HepG2 (cell line): Measurements from ENCODE around the gene TIAM1. TPM values are rescaled to one million over a fixed set of nuclear protein-coding genes. Genes with fewer than 3 reads are reported as not detected.

Experiments used
- ATAC-seq: fragments of 200-7000 bp; cut with Tn5 transposase; 3 replicates; pipeline ENCODE4 v1.9.1; 2020; ENCODE audit warnings: mild to moderate bottlenecking, moderate library complexity
- BruUV-seq: library from RNA; stranded (reverse); fragments of 400-500 nt; replicated peaks from 2 replicates; lab custom pipeline; 2021; lab: Mats Ljungman, UMichigan
- CTCF ChIA-PET: fragments of 300-600 bp; formaldehyde crosslinking; extraction: SDS; loops from one replicate; lab custom pipeline; 2021; ENCODE audit warnings: low total read pairs, inconsistent platforms, low intra/inter-chr PET ratio; lab: Yijun Ruan, JAX
- POLR2A ChIA-PET: fragments of 350-600 bp; sonication (Branson Sonifier 250); formaldehyde crosslinking; loops from one replicate; lab custom pipeline; 2020; ENCODE audit warnings: antibody characterized with exemption, inconsistent platforms; lab: Yijun Ruan, JAX
- DNase-seq: peaks from one replicate; pipeline ENCODE4 v3.0.0-alpha.2; 2015; ENCODE audit warnings: low spot score
- FAIRE-seq: peaks from 3 replicates; lab custom pipeline; 2011; peaks lifted over from hg19 to GRCh38; lab: Jason Lieb, UNC
- H2AFZ ChIP-seq: one replicate; pipeline ENCODE4 v1.6.1; 2011; ENCODE audit warnings: low read length, inconsistent platforms
- H3K27ac ChIP-seq: fragments of 300-600 bp; 3 replicates; pipeline ENCODE4 v1.8.0; 2011; ENCODE audit warnings: mixed run types, mild to moderate bottlenecking, mixed read lengths, low read length, inconsistent platforms; ENCODE audit not compliant: insufficient read depth; ENCODE audit errors: extremely low read length
- H3K27me3 ChIP-seq, 2 experiments: fragments of 200-600 bp in 1 of 2; 2 replicates in 1 of 2; 3 replicates in 1 of 2; pipeline versions ENCODE4 v1.6.0 to v1.8.0; 2011; ENCODE audit warnings: low read length in 2 of 2, mild to moderate bottlenecking in 2 of 2, moderate library complexity in 2 of 2, inconsistent platforms in 1 of 2; ENCODE audit not compliant: insufficient read depth in 2 of 2, control insufficient read depth in 1 of 2
- H3K36me3 ChIP-seq, 2 experiments: fragments of 200-600 bp in 1 of 2; replicated peaks in 1 of 2; 2 replicates in 1 of 2; 3 replicates in 1 of 2; pipeline versions ENCODE4 v1.5.1 to v1.8.0; 2011; ENCODE audit warnings: low read length in 2 of 2, inconsistent platforms in 1 of 2; ENCODE audit not compliant: insufficient read depth in 2 of 2, control insufficient read depth in 1 of 2
- H3K4me1 ChIP-seq: 2 replicates; pipeline ENCODE4 v1.5.1; 2012; ENCODE audit warnings: low read length, inconsistent platforms; ENCODE audit not compliant: insufficient read depth
- H3K4me2 ChIP-seq: 2 replicates; pipeline ENCODE4 v1.6.0; 2011; ENCODE audit warnings: low read depth, low read length, inconsistent platforms
- H3K4me3 ChIP-seq, 3 experiments: fragments of 200-600 bp in 1 of 3; sonication (generic), shearing (Covaris generic) in 1 of 3; replicated peaks in 1 of 3; 2 replicates each; pipeline ENCODE4 v1.5.1; 2011 to 2016; ENCODE audit warnings: low read length in 3 of 3, inconsistent platforms in 2 of 3, low read depth in 2 of 3, mild to moderate bottlenecking in 2 of 3, control low read depth in 1 of 3, mixed read lengths in 1 of 3; ENCODE audit not compliant: insufficient read depth in 1 of 3
- H3K79me2 ChIP-seq: one replicate; pipeline ENCODE4 v1.6.1; 2011; ENCODE audit warnings: low read length, inconsistent platforms; ENCODE audit not compliant: insufficient read depth
- H3K9ac ChIP-seq: 2 replicates; pipeline ENCODE4 v1.6.0; 2011; ENCODE audit warnings: mild to moderate bottlenecking, low read depth, low read length, inconsistent platforms; ENCODE audit not compliant: insufficient read depth
- H3K9me3 ChIP-seq: 2 replicates; pipeline ENCODE4 v1.5.1; 2012; ENCODE audit warnings: mild to moderate bottlenecking, low read length
- H4K20me1 ChIP-seq: 2 replicates; pipeline ENCODE4 v1.6.0; 2011; ENCODE audit warnings: inconsistent platforms, mild to moderate bottlenecking, low read length, moderate library complexity; ENCODE audit not compliant: insufficient read depth
- KAT7 ChIP-seq: IDR thresholded peaks from 2 replicates; pipeline ENCODE4 v1.6.1; 2018; ENCODE audit warnings: borderline replicate concordance, missing compliant biosample characterization
- TAF15 ChIP-seq: fragments of 200-400 bp; formaldehyde crosslinking; IDR thresholded peaks from one replicate; pipeline ENCODE4 v1.6.1; 2018; ENCODE audit warnings: mild to moderate bottlenecking, low read depth, low read length; ENCODE audit not compliant: poor library complexity, severe bottlenecking
- ZMYM3 ChIP-seq: sonication (generic); formaldehyde crosslinking; IDR thresholded peaks from 2 replicates; pipeline ENCODE4 v1.5.1; 2020; ENCODE audit warnings: mild to moderate bottlenecking, missing genetic modification reagents
- ZNF225 ChIP-seq: sonication (generic); formaldehyde crosslinking; IDR thresholded peaks from 2 replicates; pipeline ENCODE4 v1.4.0; 2020; ENCODE audit warnings: mild to moderate bottlenecking, missing genetic modification reagents
- ZNF256 ChIP-seq: sonication (generic); formaldehyde crosslinking; conservative IDR thresholded peaks from 2 replicates; pipeline ENCODE4 v1.4.0; 2020; ENCODE audit warnings: missing genetic modification reagents
- WGBS: methylation state at CpG from one replicate; pipeline ENCODE4 v1.1.6; 2017; ENCODE audit warnings: low lambda C conversion rate; 5-methylcytosine and 5-hydroxymethylcytosine counted together
- in situ Hi-C: cut with HindIII; loops from 2 replicates; pipeline ENCODE4 v1.10.0; 2017; ENCODE audit warnings: low pct_unique_long_range_greater_than_20kb; ENCODE audit not compliant: extremely low pct_ligation_motif_present
- intact Hi-C: fragments of 100-400 bp; cut with micrococcal nuclease; formaldehyde crosslinking; loops from one replicate; pipeline ENCODE4 v1.10.0; 2022; ENCODE audit not compliant: unreplicated experiment
- polyA plus RNA-seq, 8 experiments: library from polyadenylated mRNA; depleted of rRNA in 3 of 8; stranded (reverse) in 7 of 8; unstranded in 1 of 8; fragments of >200 nt; fragmentation: Illumina TruSeq in 4 of 8; extraction: Trizol in 4 of 8; gene quantifications; 2 replicates each; pipeline versions ENCODE4 v1.2.1 to v1.2.3, GENCODE V29; 2011 to 2016; ENCODE audit warnings: low read depth in 4 of 8, missing spikeins in 1 of 8, mixed read lengths in 1 of 8; ENCODE audit not compliant: insufficient read depth in 1 of 8
- total RNA-seq, 5 experiments: library from RNA; depleted of rRNA; stranded (reverse); fragments of >200 nt; fragmentation: Illumina TruSeq; extraction: Trizol; gene quantifications; 2 replicates each; pipeline ENCODE4 v1.2.3, GENCODE V29; 2016; ENCODE audit warnings: low read depth in 1 of 5
- TF ChIP-seq, protein P1 (sequence below): sonication (generic); formaldehyde crosslinking; conservative IDR thresholded peaks from 2 replicates; pipeline ENCODE4 v1.4.0; 2020; ENCODE audit warnings: missing genetic modification reagents
- TF ChIP-seq, protein P2 (sequence below), 2 experiments: sonication (generic) in 1 of 2; formaldehyde crosslinking in 1 of 2; IDR thresholded peaks; 2 replicates each; pipeline versions ENCODE4 v1.4.0 to v1.6.1; 2016 to 2020; ENCODE audit warnings: borderline replicate concordance in 1 of 2, low read depth in 1 of 2, mild to moderate bottlenecking in 1 of 2, missing genetic modification reagents in 1 of 2
- TF ChIP-seq, protein P3 (sequence below): sonication (generic); formaldehyde crosslinking; IDR thresholded peaks from 2 replicates; pipeline ENCODE4 v1.4.0; 2020; ENCODE audit warnings: low read depth, mild to moderate bottlenecking, missing genetic modification reagents

Gene TIAM1
- total and polyA plus RNA-seq, 2 of the 13 experiments (the other 11 are each of a cell fraction or from before 2014, with no cell fraction given), result 0.13 to 0.24 TPM

DNA sequence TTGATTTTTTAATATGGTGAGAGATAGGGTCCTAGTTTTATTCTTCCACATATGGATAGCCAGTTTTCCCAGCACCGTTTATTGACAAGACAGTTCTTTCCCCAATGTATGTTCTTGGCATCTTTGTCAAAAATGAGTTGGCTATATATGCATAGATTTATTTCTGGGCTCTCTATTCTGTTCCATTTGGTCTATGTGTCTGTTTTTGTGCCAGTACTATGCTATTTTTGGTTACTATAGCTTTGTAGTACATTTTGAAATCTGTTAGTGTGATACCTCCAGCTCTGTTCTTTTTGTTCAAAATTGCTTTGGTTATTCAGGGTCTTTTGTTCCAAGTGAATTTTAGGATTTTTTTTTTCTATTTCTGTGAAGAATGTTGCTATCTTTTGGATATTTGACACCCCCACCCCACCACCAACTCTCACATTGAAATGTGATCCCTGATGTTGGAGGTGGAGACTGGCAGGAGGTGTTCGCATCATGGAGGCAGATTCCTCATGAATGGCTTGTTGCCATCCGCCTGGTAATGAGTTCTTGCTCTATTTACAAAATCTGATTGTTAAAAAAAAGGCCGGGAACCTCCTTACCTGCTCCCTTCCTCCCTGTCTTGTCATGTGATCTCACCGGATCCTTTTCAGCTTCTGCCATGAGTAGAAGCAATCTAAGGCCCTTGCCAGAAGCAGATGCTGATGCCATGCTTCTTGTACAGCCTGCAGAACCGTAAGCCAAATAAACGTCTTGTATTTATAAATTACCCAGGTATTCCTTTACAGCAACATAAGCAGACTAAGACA lies 251.0 kb downstream of the TIAM1 start:
- no peak for ATAC-seq

DNA sequence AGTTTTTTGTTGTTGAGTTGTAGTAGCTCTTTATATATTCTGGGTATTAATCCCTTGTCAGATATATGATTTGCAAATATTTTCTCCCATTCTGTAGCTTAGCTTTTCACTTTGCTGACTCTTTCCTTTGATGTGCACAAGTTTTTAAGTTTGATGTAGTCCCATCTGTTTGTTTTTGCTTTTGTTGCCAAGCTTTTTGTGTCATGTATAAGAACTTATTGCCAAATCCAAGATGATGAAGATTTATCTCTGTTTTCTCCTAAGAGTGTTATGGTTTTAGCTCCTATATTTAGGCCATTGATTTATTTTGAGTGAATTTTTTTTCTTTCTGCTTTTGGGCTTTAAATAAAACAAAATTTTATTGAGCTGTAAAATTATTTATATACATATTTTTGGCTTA lies 253.7 kb downstream of the TIAM1 start:
- intact Hi-C loops, result no loop called here
- H3K9me3 ChIP-seq, result no peaks in the 10 kb centered on the region
- in situ Hi-C loops, result loop anchor here (10.0 to 25.0 kb wide), 4 partner anchors 514 to 2003 kb away; partner anchors contain the start of genes KRTAP23-1 and KRTAP27-1

More for the DNA sequence above, 251.0 kb downstream of the TIAM1 start:
- no peaks in the 10 kb centered on the region for H4K20me1 ChIP-seq
- no peak overlapping the region for H2AFZ ChIP-seq
- no peaks in the 10 kb centered on the region for H3K27me3 ChIP-seq
- DNase-seq (no peak), FAIRE-seq (no peak)
- H3K9ac ChIP-seq, result no peak overlapping the region
- ChIA-PET CTCF (no interaction called here), POLR2A (no interaction called here)
- no peaks in the 10 kb centered on the region for H3K79me2 ChIP-seq
- no peaks in the 10 kb centered on the region for H3K36me3 ChIP-seq
- 12% methylated on average over 7 of the region's 7 CpGs for WGBS
- H3K4me2 ChIP-seq, result no peak overlapping the region
- no peaks in the 10 kb centered on the region for H3K9me3 ChIP-seq
- BruUV-seq, result no TSS peak
- in situ Hi-C loops (loop anchor here (10.0 to 25.0 kb wide), 4 partner anchors 512 to 2006 kb away; partner anchors contain the start of genes KRTAP23-1 and KRTAP27-1), intact Hi-C loops (no loop called here)
- H3K4me1 ChIP-seq, result no peaks in the 10 kb centered on the region
- no peak overlapping the region for H3K4me3 ChIP-seq
- no peak overlapping the region for H3K27ac ChIP-seq
- TF ChIP-seq ZNF256 (CRISPR knock-in tag), result no peak
- TF ChIP-seq TAF15, result no peak

More for the DNA sequence above, 253.7 kb downstream of the TIAM1 start:
- Histone ChIP-seq H3K27me3 (no peaks in the 10 kb centered on the region), H4K20me1 (no peaks in the 10 kb centered on the region), H3K4me1 (no peaks in the 10 kb centered on the region), H3K4me3 (no peak overlapping the region)
- TF ChIP-seq ZMYM3, result no peak
- TF ChIP-seq KAT7 (CRISPR knock-in tag), result no peak
- TF ChIP-seq, protein P1, sequence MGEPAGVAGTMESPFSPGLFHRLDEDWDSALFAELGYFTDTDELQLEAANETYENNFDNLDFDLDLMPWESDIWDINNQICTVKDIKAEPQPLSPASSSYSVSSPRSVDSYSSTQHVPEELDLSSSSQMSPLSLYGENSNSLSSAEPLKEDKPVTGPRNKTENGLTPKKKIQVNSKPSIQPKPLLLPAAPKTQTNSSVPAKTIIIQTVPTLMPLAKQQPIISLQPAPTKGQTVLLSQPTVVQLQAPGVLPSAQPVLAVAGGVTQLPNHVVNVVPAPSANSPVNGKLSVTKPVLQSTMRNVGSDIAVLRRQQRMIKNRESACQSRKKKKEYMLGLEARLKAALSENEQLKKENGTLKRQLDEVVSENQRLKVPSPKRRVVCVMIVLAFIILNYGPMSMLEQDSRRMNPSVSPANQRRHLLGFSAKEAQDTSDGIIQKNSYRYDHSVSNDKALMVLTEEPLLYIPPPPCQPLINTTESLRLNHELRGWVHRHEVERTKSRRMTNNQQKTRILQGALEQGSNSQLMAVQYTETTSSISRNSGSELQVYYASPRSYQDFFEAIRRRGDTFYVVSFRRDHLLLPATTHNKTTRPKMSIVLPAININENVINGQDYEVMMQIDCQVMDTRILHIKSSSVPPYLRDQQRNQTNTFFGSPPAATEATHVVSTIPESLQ (CRISPR knock-in tag), result no peak
- TF ChIP-seq, protein P2, sequence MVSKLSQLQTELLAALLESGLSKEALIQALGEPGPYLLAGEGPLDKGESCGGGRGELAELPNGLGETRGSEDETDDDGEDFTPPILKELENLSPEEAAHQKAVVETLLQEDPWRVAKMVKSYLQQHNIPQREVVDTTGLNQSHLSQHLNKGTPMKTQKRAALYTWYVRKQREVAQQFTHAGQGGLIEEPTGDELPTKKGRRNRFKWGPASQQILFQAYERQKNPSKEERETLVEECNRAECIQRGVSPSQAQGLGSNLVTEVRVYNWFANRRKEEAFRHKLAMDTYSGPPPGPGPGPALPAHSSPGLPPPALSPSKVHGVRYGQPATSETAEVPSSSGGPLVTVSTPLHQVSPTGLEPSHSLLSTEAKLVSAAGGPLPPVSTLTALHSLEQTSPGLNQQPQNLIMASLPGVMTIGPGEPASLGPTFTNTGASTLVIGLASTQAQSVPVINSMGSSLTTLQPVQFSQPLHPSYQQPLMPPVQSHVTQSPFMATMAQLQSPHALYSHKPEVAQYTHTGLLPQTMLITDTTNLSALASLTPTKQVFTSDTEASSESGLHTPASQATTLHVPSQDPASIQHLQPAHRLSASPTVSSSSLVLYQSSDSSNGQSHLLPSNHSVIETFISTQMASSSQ (IDR thresholded peaks at IDR 0.05; ENCODE audit: low read depth), result no peak
- TF ChIP-seq, protein P2 (CRISPR knock-in tag; IDR thresholded peaks at IDR 0.05; ENCODE audit: borderline replicate concordance), result no peak
- TF ChIP-seq, protein P3, sequence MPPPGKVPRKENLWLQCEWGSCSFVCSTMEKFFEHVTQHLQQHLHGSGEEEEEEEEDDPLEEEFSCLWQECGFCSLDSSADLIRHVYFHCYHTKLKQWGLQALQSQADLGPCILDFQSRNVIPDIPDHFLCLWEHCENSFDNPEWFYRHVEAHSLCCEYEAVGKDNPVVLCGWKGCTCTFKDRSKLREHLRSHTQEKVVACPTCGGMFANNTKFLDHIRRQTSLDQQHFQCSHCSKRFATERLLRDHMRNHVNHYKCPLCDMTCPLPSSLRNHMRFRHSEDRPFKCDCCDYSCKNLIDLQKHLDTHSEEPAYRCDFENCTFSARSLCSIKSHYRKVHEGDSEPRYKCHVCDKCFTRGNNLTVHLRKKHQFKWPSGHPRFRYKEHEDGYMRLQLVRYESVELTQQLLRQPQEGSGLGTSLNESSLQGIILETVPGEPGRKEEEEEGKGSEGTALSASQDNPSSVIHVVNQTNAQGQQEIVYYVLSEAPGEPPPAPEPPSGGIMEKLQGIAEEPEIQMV, result no peak
- no peak for TF ChIP-seq ZNF225
- TF ChIP-seq, all 625 proteins: peak for 0
- BruUV-seq, result no TSS peak
- CTCF ChIA-PET, result no interaction called here
- Histone ChIP-seq H2AFZ (no peak overlapping the region), H3K27ac (no peak overlapping the region), H3K9ac (no peak overlapping the region), H3K36me3 (no peaks in the 10 kb centered on the region), H3K79me2 (no peaks in the 10 kb centered on the region), H3K4me2 (no peak overlapping the region)
- no peak for DNase-seq
- POLR2A ChIA-PET, result no interaction called here
- ATAC-seq, result no peak
- no peak for FAIRE-seq
